Stimulated activated CD4-positive, alpha-beta T cell treated with anti-CD3 and anti-CD28 coated beads, Interleukin-2, amount 100 ng/mL, for 4 hours (primary cell): ENCODE data around the gene PALD1.
"Not testable (repeated sequence)": the region's sequence is repeated elsewhere in the genome, so short reads cannot be mapped to it uniquely, and the experiment has no call there.

ENCODE experiments used
- DNase-seq: peaks from one replicate; pipeline ENCODE4 v3.0.0-alpha.2; 2020; ENCODE audit warnings: low read depth

The PALD1 gene

DNA sequence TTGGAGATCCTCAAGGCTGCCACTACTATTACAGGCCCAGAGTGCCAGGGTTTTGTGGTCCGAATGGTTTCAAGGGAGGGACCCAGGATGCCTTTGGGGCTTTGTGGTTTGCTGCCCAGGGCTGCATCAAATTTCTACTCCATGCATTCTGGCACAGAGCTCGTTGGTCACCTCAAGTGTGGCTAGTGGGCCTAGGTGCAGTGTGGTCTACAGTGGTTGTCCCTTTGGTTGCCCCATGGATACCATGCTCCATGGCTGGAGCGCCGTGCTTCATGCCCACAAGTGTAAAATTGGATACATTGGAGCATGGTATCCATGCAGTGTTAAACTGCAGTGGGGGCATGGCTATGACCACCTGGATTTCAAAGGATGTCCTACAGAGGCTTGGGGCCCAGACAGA, 129.4 kb downstream of the PALD1 start:
- DNase-seq: no peak

DNA sequence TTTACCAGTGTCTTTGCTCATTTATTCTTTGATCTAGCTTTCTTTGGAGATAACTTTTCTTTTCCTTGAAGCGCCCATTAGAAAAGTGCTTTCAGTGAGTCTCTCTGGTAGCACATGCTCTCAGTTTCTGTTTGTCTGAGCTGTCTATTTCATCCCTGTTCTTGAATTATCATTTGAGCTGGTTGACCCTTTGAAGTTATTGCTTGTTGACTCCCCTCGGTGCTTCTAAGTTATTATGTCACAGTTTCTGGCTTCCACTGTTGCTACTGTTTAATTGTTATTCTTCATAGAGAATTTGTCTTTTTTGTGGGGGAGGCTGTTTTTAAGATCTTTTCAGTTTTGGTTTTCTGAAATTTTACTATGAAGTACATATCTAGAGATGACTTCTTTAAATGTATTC, 135.4 kb downstream of the PALD1 start:
- DNase-seq: no peak

DNA sequence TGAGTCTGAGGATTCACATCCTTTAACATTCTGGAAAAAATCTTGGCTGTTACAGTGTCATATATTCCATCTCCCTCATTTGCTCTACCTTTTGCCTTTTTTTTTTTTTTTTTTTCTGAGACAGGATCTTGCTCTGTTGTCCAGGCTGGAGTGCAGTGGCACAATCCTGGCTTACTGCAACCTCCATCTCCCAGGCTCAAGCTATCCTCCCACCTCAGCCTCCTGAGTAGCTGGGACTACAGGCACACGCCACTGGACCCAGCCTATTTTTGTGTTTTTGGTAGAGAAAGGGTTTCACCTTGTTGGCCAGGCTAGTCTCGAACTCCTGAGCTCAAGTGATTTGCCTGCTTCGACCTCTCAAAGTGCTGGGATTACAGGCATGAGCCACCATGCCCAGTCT, 135.8 kb downstream of the PALD1 start:
- not testable (repeated sequence) for DNase-seq

DNA sequence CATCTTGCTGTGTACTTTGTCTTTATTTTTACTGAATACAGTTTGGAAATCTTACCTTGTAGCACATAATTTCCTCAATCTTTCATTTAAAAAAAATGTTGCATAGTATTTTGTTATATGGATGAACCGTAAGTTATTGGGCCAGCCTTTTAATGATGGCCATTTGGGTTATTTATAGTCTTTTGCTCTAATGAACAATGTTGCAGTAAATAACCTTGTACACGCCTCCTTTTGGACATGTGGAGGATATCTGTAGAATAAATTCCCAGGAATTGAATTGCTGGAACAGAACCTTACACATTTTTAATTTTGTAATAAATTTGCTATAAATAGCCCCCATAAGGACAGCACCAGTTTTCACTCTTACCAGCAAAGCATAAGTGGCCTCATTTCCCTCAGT, 136.6 kb downstream of the PALD1 start:
- no peak for DNase-seq

DNA sequence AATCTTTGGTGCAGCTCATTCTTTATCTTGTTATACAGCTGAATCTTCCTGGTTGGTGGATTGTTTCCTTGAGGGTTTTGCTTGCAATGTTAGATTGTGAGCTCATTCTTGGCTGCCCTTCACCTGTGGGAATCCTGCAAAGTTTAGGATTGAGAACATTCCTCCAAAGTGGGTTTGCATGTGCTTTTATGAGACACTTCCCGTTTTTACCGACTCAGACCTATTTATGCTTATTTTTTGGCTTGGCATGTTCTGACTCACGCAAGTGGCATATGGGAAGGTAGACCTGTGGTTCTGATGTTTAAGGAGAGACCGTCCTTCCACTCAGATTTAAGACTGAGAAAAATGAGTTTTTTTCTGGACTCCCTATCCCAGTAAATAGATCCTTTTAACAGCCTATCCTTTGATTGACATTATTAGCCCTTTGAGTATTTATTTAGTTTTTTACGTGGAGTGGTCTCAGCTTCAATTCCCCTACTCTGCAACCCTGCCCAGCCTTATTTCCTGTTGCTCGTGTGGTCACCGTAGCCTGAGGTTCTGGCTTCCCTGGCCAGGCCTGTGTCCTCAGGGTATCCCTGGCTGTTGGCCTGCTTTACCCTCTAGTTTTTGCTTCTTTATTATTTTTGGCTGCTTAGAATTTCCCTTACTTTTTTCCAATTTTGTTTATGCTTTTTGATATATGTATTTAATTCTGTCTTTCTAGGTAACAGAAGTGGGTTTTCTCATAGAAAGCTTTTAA, 137.4 kb downstream of the PALD1 start:
- DNase-seq: no peak

DNA sequence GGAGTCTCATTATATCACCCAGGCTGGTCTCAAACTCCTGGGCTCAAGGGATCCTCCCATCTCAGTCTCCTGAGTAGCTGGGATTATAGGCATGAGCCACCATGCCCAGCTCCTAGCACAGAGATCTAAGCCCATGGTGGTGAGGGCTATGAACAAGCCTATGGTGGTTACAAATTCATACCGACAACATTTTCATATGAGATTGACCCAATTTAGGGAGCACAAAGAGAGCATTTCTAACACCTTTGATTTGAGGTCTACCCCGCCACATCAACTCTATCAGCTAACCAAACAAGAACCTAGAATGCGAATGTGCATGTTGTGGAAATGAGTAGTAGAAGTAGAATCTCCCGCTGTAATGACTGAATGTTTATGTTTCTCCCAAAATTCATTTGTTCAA, 138.2 kb downstream of the PALD1 start:
- DNase-seq: no peak
